Activated T-cell treated with anti-CD3 and anti-CD28 coated beads for 48 hours (primary cell): Measurements from ENCODE around the gene SATL1.
"Not testable (repeated sequence)": the region's sequence is repeated elsewhere in the genome, so short reads cannot be mapped to it uniquely, and the experiment has no call there.

Experiments
- DNase-seq: peaks from one replicate; pipeline ENCODE4 v3.0.0-alpha.2; 2020; ENCODE audit warnings: low read depth

The SATL1 gene

DNA sequence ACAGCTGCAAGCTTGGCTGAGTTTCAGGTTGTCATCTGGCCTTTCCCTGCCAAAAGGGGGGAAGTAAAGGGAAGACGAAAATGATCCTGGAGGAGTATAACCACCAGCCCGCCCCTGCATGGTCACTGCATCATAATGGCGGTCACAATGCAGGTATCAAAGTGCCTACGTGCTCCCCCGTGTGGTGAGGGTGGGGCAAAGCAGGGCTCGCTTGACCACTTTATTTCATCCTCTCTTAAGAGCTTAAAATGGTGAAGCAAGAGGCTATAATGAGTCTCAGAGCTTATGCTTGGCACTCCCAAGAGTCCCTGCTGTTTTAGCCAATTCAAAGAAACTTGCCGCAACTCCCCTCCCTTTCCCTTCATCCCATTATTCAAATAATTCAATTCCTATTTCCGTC lies 134.3 kb downstream of the SATL1 start:
- no peak for DNase-seq

DNA sequence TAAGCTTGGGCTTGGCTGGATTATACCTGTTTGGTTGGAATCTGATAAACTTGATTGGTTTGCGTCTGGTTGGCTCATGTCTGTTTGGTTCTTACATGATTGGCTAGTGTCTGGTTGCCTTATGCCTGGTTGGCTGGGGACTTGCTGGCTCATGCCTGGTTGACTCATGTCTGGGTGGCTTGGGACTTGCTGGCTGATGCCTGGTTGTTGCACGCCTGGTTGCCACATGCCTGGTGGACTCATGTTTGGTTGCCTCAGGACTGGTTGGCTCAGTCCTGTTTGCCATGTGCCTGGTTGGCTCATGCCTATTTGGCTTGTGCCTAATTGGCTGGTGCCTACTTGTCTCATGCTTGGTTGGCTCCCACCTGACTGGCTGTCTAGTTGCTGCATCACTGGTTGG lies 135.4 kb downstream of the SATL1 start:
- no peak for DNase-seq

DNA sequence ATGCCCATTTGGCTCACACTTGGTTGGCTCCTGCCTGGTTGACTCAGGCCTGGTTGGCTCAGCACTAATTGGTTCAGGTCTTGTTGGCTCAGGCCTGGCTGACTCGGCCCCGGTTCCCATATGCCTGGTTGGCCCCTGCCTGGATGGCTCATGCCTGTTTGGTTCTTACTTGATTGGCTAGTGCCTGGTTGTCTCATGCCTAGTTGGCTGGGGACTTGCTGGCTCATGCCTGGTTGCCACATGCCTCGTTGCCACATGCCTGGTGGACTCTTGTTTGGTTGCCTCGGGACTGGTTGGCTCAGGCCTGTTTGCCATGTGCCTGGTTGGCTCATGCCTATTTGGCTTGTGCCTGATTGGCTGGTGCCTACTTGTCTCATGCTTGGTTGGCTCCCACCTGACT lies 136.2 kb downstream of the SATL1 start:
- DNase-seq, result no peak

DNA sequence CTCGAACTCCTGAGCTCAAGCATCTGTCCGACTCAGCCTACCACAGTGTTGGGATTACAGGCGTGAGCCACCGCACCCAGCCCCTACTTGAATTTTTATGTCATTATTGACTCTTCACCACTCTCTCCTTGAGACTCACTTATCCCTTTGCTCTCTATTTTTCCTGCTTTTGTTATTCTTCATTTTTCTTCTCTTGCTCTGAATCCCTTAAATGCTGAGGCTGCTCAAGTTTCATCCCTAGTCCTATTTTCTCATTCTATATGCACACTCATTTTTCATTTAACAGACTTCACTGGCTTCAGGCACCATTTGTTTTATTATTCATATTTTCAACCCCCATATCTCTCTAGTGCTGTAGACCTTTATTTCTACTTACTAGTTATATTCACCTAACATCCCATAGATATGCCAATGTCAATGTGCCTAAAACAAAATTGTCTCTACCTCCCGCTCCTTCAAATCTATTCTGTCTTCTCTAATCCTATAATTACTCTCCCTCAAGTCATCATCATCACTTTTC lies 154.2 kb downstream of the SATL1 start:
- DNase-seq, result no peak

DNA sequence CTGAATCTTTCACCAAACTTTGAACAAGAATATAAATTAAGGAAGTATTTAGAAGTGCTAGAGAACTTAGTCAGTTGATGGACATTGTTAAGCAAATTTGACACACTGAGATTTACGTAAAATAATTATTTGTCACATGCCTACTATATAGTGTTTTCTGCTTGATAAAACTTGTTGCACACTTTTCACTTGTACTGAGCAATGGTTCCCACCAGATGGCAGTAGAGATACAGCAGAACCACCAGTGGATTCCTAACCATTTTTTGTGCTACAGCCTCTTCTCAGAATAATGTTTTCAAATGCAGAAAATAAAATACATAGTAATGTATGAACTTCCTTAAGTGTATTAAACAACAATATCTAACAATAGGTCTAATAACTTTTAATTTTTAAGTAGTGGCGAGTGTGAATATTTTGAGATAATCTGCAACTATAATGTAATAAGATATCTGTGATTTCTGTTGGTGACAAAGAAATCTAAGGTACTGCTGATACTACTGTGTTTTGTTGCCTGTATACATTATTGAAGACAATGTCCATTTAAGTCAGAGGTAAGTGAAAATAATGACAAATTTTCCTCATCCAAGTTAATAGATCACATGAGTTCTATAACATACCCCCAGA lies 158.7 kb downstream of the SATL1 start:
- no peak for DNase-seq

DNA sequence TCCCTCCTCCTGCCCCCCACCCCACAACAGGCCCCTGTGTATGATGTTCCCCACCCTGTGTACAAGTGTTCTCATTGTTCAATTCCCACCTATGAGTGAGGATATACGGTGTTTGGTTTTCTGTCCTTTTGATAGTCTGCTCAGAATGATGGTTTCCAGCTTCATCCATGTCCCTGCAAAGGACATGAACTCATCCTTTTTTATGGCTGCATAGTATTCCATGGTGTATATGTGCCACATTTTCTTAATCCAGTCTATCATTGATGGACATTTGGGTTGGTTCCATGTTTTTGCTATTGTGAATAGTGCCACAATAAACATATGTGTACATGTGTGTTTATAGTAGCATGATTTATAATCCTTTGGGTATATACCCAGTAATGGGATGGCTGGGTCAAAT lies 166.3 kb downstream of the SATL1 start:
- not testable (repeated sequence) for DNase-seq

DNA sequence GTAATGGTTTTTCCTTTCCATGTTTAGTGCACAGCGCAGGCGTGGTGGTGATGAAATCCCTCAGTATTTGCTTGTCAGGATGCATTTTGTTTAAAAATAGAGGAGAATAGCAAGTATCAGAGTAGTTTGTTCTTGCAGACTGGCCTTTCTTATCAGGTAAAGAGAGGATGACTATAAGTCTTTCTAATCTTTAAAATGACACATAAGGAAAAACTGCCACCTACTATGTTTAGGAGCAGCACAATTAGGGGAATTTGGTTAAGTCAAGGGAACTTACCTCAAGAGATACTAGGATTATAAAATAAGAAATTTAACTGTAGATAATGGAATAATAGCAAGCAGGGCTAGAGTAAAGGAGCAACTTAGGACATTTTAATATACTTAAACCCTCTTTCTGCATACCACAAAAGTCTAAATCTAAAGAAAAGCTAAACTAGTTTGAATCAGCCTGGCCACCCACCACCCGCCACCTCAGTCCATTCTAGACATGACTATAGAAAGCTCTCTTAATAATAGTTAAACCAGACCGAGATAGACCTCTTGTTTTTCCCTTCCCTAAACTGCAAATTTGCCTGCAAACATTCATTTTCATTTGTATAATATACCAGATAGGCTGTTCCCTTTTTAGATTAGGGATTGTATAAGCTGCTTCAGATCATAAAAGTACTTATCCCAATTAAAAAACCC lies 177.9 kb downstream of the SATL1 start:
- no peak for DNase-seq

DNA sequence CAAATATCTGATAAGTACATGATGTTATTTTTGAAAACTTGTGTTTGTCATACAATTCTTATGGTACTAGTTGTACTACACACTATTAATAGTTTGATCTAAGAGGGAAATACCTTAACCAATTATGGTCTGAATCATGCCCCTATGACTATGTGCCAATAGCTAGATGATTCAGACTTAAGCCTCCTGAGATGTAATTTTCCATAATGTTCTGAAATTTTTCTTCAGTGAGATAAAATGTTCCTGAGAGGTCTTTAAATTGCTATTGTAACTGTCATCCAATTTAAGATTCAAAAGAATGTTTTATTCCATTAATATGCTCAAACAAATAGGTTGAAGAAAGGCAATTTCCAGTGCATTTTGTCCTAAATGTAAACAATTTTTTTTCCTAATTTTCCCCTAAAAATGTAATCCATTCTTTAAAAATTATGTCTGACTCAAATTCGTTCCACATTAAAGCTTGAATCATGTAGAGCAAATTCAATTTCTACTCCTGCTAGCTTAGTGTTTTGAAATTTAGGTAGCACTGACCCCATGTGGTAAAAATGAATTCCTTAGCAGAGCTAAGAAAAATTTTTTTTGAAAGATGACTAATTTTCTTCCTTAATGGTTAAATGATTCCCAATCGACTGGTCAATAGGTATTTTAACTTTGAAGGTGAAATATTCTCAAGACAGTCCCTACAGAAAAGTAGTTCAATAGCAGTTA lies 190.8 kb downstream of the SATL1 start:
- no peak for DNase-seq

DNA sequence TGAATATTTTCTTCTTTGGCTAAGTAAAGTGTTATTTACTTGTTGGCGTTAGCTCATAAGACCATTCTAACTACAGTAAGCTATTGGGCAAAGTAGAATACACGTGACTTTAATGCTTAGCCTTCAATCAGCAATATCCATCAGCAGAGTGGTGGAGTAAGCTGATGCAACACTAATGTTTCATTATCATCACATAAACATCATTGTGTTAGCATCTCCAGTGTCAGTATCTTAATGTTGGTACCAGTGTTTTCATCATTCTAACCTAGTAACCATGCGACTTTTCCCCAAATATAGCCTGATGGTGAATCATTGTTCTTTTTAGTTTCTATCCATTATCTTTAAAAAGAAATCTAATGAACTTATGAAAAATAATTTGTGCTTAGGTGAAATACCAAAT lies 191.4 kb downstream of the SATL1 start:
- no peak for DNase-seq

DNA sequence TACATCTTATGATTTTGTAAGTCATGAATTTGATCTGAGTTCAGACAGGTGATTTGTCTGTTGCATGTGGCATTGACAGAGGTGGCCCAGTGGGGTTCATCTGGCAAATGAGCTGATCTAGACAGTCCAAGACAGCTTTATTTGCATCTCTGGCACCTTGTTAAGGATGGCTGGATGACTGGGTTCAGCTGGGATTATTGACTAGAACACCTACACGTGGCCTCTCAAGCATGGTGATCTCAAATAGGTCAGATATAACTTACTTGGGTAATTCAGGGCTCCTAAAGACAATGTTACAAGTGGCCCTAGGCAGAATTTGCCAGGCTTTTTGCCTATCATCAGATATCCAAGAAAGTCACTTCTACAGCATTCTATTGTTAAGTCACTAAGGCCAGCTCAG lies 192.0 kb downstream of the SATL1 start:
- no peak for DNase-seq
